ENCODE data around the gene PTPRN2.
"Not testable (repeated sequence)": the region's sequence is repeated elsewhere in the genome, so short reads cannot be mapped to it uniquely, and the experiment has no call there.

The PTPRN2 gene

GRCh38 chr7:158443014-158443687 is 144.5 kb downstream of the PTPRN2 start:
- peak in 5 of 42 donors; percentile 10 to 42 (median 22) for DNase-seq
- intact Hi-C loops (cut with DNase I): no loop called here

- intact Hi-C loops (cut with DNase I): no loop called here
Measured at GRCh38 chr7:158442260-158442659, 145.4 kb downstream of the PTPRN2 start.

GRCh38 chr7:158439035-158439434 is 148.6 kb downstream of the PTPRN2 start:
- peak in 3 of 42 donors; percentile 0 to 7 (median 4) for DNase-seq
- intact Hi-C loops (cut with DNase I): no loop called here

More at GRCh38 chr7:158442260-158442659, 145.4 kb downstream of the PTPRN2 start:
- DNase-seq: peak in 6 of 42 donors; percentile 10 to 55 (median 33)

- DNase-seq: peak in 5 of 42 donors; percentile 21 to 40 (median 28)
- intact Hi-C loops (cut with DNase I): no loop called here
Measured at GRCh38 chr7:158432369-158433341, 155.0 kb downstream of the PTPRN2 start.

GRCh38 chr7:158431941-158432347 is 155.7 kb downstream of the PTPRN2 start:
- intact Hi-C loops (cut with DNase I): no loop called here
- DNase-seq: peak in 2 of 42 donors; percentile 23 to 37

GRCh38 chr7:158431055-158431940 is 156.3 kb downstream of the PTPRN2 start:
- peak in 4 of 42 donors; percentile 6 to 18 (median 12) for DNase-seq

GRCh38 chr7:158430308-158431034 is 157.2 kb downstream of the PTPRN2 start:
- intact Hi-C loops (cut with DNase I): no loop called here
- DNase-seq: peak in 4 of 42 donors; percentile 8 to 29 (median 16)

More at GRCh38 chr7:158431055-158431940, 156.3 kb downstream of the PTPRN2 start:
- intact Hi-C loops (cut with DNase I): no loop called here

- intact Hi-C loops (cut with DNase I): no loop called here
- DNase-seq: peak in 7 of 42 donors; percentile 9 to 50 (median 27)
Measured at GRCh38 chr7:158428837-158429753, 158.5 kb downstream of the PTPRN2 start.

GRCh38 chr7:158428131-158428836 is 159.3 kb downstream of the PTPRN2 start:
- intact Hi-C loops (cut with DNase I): no loop called here
- DNase-seq: peak in 3 of 42 donors; percentile 17 to 25 (median 24)

- peak in 3 of 42 donors; percentile 2 to 8 (median 7) for DNase-seq
- intact Hi-C loops (cut with DNase I): not testable (repeated sequence)
Measured at GRCh38 chr7:158425676-158426075, 161.9 kb downstream of the PTPRN2 start.

GRCh38 chr7:158424531-158424930 is 163.1 kb downstream of the PTPRN2 start:
- peak in 4 of 42 donors; percentile 0 to 25 (median 5) for DNase-seq
- intact Hi-C loops (cut with DNase I): no loop called here

- DNase-seq: peak in 4 of 42 donors; percentile 0 to 29 (median 19)
- intact Hi-C loops (cut with DNase I): no loop called here
Measured at GRCh38 chr7:158424011-158424410, 163.6 kb downstream of the PTPRN2 start.

GRCh38 chr7:158422887-158423560 is 164.6 kb downstream of the PTPRN2 start:
- DNase-seq: peak in 4 of 42 donors; percentile 13 to 22 (median 16)
- intact Hi-C loops (cut with DNase I): no loop called here

GRCh38 chr7:158422196-158422886 is 165.3 kb downstream of the PTPRN2 start:
- intact Hi-C loops (cut with DNase I): no loop called here
- DNase-seq: peak in 3 of 42 donors; percentile 10 to 34 (median 20)

- peak in 2 of 42 donors; percentile 4 to 10 for DNase-seq
- intact Hi-C loops (cut with DNase I): no loop called here
Measured at GRCh38 chr7:158421361-158421760, 166.3 kb downstream of the PTPRN2 start.

Data from head of caudate nucleus (tissue), 42 donors.